Measurements from ENCODE around the gene POLRMT.
A peak's percentile ranks its signal among the peaks of the same experiment; 100 is the strongest.
"Not testable (repeated sequence)": the region's sequence is repeated elsewhere in the genome, so short reads cannot be mapped to it uniquely, and the experiment has no call there.

POLRMT gene

DNA sequence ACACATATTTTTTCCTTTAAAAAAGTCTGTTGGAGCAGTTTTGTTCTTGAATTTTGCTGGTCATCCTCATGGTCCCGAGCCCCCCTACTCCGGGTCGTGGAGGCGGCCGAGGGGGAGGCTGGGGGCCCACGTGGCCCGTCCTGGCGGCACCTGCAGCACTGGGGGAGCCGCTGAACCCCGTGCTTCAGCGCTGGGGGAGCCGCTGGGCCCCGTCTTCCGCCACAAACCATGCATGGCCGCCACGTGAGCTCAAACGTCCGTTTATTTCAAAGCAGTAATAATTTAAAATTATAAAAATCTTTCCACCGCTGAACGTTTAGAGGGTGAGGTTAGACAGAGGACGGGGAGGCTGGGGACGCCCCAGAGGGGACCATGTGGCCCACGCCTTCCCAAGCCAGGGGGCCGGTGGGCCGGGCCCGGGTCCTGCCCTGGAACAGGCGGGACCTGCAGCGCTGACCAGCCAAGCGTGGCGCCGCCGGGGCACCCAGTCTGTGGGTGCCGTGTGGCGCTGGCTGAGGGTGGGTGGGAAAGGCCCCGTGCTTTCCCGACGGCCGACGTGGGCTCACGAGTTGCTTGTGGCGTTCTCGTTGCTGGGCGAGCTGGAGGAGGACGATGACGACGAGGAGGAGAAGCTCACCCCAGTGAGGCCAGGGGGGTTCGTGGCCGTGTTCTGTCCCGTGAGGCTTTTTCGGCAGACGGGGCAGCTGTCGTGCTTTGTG lies 14.4 kb upstream of the POLRMT start:
- no peak for DNase-seq (ENCODE audit: low read depth)

DNA sequence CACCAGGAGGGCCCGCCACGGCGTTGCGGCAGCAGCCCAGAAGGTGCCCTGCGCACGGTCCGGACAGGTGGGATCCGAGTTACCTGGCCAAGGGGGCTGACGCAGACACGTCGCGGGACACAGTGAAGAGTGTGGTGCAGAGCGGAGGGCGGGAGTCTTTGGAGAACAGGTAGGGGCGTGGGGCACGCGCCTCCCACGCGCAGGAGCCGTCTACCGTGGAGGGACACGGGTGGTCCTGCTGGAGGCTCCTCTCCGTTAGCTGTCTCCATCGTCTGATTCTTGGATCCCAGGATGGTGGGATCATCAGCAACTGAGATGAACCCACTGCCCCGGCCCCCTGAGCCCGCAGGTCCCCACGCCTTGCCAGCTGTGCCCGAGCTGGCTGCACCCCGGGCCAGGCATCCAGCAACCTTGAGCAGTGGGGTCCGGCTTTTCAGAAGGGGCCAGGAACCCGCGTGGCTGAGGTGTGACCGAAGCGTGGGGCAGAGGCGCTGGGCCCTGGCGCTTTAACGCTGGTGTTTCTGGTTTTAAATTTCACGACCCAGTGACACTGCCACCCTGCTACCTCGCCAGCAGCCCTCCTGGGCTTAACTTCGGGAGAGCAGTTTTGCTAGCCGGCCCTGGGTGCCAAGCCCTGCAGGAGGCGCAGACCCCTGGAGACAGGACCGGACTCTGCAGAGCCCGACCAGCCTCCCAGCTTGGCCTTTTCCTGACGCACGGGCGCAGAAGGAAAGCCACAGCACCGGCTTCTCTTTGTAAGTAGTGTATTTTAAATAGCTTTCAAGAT lies 13.6 kb upstream of the POLRMT start:
- no peak for DNase-seq (ENCODE audit: low read depth)

DNA sequence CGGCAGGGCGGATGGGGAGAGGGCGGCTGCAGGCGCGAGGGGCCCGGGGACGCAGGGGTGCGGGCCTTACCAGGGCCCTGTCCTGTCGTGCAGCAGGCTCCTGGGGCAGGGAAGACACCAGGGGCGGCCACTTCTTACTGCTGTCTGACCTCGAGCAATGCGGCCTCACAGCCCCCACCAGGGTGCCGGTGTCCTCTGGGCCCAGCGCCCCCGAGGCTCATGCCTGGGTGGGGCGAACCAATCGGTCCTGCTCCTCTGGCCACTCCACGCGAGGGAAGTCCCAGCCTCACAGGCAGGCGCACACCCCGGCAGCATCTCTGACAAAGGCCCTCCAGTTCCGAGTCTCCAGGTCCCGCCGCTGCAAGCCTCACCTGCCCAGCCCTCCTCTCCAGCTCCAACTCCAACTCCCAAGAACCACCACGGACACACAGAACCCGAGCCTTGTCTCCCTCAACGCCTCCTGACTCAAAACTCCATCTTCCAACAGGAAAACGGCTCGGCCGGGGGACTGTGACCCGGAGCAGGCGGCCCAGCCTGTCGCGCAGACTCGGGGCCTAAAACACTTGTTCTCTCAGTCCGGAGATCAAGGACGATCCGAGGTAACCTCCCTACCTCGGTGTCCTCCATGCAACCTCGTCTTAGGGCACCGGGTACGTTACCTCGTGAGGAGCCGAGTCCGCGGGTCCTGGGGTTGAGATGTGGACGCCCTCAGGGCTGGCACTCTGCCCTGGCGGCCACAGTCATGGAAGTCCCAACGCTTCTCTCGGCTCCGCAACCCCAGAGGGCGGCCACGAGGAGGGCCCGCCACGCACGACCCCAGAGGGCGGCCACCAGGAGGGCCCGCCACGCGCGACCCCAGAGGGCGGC lies 12.8 kb upstream of the POLRMT start:
- DNase-seq (ENCODE audit: low read depth): no peak

DNA sequence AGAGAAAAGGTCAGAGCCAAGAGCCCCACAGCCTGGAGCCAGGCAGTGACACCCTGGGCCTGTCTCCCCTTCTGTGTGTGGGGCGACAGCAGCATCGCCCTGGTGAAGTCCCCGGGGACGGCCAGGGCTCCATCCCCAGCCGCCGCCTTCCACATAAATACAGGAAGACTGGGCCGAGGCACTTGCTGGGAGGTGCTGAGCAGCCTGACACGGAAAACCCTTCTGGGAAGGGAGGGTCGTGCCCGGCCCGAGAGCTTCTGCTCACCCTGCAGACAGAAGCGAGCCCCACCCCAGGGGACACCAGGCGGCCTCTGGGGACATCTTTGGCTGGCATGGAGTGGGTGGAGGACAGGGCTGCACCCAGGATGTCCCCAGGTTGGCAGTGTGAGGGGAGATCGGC lies 11.5 kb upstream of the POLRMT start:
- DNase-seq (ENCODE audit: low read depth): no peak

DNA sequence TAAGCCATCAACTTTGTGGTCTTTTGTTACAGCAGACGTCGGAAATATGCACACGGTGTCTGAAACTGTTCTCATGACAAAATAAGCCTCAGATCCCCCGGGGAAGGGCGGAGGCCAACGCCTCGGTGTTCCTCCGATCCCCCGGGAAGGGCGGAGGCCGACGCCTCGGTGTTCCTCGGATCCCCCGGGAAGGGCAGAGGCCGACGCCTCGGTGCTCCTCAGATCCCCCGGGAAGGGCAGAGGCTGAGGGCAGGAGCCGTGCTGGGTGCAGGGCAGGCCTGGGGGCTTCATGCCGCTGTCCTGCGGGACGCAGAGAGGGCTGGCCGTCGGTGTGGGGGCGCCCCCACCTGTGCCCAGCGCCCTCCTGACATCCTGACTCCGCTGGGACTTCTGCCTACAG lies 11.0 kb upstream of the POLRMT start:
- DNase-seq (ENCODE audit: low read depth): no peak

DNA sequence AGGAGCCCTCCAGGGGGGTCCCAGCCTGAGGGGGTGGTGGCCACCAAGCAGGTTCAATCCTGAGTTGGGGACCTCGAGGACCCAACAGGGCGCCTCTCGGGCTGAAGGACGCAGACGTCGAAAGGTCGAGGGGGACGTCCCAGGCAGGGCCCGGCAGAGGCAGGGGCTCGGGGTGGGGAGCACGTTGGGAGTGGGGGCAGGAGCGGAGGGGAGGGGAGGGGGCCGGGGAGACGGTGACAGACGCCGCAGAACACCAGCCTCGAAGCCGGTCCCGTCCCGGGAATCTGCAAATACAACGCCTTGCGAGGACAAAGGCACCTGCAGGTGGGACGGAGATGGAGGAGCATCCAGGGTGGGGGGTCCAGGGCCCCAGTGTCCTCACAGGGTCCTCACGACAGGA lies 10.4 kb upstream of the POLRMT start:
- DNase-seq (ENCODE audit: low read depth): no peak

DNA sequence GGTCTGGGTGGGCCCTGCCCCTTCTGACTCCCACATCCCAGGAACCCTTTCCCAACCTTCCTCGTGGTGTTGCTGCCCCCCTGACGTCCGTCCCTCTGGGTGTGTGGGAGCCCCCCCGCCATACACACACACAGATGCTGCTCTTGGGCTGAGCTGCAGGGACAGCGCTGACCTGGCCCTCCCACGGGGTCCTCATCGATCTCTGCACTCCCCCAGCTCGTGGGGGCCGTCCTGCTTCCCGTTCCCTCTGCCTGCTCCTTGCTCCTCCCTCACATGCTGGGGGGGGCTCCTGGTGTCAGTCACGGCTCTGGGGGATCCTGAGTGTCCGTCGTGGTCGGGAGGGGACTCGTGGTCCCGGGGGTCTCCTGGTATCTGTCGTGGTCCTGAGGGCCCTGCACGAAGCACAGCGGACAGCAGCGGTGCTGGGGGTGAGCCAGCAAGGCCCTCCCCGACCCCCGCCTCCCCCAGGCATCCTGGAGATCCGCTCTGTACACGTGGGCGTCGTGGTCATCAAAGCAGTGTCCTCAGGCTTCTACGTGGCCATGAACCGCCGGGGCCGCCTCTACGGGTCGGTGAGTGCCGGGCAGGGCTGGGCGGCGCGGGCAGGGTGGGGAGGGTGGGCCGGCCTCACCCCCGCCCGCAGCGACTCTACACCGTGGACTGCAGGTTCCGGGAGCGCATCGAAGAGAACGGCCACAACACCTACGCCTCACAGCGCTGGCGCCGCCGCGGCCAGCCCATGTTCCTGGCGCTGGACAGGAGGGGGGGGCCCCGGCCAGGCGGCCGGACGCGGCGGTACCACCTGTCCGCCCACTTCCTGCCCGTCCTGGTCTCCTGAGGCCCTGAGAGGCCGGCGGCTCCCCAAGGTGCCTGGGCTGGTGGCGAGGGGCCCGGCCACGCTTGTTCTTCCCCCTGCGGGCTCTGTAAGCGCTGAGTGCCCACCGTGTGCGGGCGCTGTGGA lies 9.7 kb upstream of the POLRMT start:
- DNase-seq (ENCODE audit: low read depth): no peak

DNA sequence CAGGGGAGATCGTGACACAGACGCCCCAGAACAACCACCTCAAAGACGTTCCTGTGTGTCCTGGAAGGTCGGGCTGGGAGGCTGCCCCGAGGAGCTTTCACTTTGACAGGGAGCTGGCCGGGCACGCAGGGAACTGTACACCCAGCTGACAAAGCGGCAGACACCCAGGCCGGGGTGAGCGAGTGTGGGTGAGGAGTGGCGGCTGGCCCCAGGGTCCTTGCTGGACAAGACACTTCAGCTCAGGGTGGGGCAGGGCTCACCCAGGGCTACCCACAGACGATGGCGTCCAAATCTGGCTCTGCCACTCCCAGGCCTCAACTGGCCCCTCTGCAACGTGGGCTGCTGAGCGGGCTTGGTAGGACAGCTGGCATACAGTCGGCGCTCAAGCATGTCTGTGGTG lies 8.4 kb upstream of the POLRMT start:
- no peak for DNase-seq (ENCODE audit: low read depth)

DNA sequence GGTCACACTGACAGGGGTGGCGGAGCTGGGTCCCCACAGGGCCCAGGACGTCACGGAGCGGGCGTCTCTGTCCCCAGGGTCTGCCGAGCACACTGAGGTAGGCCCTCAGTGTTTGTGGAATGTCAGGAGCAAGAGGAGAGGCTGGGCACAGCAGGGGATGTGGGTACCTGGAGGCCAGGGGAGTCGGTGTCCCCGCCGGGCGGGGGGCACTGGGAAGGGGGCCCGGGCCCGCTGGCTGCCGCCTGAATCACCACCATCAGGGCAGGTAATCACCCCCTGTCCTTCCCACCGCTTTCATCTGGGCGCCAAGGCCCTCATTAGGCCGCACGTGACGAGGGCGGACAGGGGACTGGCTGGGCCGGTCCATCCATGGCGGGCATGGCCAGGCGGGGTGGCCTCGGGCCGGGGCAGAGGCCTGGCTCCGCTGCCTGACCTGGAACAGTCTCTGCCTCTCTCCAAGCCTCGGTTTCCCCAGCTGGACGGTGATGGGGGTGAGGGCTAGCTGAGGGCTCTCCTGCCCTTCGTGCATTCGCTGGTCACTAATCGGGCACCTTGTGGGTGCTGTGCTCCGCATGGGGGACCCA lies 7.4 kb upstream of the POLRMT start:
- DNase-seq (ENCODE audit: low read depth): no peak

DNA sequence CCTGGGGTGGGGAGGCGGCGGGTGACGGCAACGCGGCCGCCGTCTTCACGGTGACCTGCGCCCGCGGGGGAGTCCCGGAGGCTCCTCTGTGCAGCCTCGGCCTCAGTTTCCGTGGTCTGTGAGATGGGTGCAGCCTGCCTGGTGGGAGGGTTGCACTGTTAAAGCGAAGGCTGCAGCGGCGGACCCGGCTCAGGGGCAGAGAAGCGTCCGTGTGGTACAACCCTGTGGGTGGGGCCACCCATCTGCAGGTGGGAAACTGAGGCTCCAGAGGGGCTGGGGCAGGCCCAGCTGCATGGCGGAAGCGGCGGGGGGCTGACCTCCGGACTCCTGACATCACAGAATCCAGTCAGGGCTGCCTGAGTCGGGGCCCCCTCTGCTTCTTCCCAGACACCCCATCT lies 6.8 kb upstream of the POLRMT start:
- DNase-seq (ENCODE audit: low read depth): no peak

DNA sequence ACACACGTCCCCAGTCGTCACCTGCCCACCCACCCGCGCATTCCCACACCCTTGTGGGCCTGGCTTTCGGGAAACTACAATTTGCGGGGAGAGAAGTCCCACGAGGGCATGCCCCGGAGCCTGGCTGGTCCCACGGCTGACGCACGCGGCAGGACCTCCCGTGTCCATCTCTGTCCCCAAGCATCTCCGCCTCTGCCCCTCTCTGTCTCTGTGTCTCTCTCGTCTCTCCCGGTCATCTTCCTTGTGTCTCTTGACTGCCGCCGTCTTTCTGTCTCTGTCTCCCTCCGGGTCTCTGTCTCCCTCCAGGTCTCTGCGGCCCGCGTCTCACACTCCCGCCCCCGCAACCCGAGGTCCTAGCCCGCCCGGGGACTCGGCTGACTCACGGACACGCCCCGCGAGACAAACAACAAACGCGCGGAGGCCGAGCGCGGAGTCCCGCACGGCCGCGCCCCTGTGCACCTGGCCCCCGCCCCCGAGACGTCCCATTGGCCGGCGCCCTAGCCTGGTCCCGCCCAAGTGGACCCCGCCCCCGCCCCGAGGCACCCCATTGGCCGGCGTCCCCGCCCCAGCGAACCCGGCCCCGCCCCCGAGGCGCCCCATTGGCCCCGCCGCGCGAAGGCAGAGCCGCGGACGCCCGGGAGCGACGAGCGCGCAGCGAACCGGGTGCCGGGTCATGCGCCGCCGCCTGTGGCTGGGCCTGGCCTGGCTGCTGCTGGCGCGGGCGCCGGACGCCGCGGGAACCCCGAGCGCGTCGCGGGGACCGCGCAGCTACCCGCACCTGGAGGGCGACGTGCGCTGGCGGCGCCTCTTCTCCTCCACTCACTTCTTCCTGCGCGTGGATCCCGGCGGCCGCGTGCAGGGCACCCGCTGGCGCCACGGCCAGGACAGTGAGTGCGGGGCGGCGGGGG lies 6.2 kb upstream of the POLRMT start, which contains the start of gene FGF22:
FGF22 (plus strand) TSS at position 627 of the 908 bp plus-strand sequence; CDS start at position 674, 47 bp downstream.
- peak; percentile 24 for DNase-seq (ENCODE audit: low read depth)

DNA sequence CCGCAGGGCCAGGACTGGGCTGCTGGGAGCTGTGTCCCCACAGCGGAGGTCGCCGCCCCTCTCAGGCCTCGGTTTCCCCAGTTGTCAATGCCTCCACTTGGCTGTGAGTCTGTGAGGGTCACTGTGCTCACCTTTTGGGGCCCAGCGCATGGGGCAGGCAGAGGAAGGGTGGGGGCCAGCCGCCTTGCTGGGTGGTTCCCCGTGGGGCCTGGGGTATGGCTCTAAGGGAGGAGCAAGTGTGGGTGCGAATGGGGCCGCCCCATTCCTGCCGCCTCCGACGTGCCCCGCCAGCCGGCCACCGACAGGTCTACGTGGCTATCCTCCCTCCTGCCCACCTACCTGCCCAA lies 5.5 kb upstream of the POLRMT start:
- no peak for DNase-seq (ENCODE audit: low read depth)

DNA sequence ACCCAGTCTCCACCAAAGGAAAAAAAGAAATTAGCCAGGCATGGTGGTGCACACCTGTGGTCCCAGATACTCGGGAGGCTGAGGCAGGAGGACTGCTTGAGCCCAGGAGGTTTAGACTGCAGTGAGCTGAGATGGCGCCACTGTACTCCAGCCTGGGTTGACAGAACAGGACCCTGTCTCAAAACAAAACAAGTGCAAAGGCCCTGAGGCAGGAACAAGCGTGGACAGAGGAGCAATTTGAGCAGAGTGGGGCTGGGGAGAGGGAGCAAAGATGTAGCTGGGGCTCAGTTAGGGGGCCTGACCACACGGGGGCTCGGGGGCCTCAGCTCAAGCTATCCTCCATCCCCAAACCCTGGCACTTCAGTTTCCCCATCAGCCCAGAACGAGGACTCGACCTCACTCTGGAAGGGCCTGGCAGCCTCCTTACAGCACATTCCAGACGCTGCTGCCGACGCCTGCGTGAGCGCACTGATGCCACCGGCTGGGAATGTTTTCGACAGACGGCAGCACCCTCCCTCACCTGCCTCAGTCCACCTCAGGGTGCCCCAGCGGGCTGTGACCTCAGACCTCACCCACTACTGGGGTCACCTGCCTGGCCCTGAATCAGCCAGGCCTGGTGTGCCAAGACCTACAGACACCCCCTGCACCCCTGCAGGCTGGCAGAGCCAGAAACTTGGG lies 1.8 kb upstream of the POLRMT start:
- DNase-seq (ENCODE audit: low read depth): no peak

DNA sequence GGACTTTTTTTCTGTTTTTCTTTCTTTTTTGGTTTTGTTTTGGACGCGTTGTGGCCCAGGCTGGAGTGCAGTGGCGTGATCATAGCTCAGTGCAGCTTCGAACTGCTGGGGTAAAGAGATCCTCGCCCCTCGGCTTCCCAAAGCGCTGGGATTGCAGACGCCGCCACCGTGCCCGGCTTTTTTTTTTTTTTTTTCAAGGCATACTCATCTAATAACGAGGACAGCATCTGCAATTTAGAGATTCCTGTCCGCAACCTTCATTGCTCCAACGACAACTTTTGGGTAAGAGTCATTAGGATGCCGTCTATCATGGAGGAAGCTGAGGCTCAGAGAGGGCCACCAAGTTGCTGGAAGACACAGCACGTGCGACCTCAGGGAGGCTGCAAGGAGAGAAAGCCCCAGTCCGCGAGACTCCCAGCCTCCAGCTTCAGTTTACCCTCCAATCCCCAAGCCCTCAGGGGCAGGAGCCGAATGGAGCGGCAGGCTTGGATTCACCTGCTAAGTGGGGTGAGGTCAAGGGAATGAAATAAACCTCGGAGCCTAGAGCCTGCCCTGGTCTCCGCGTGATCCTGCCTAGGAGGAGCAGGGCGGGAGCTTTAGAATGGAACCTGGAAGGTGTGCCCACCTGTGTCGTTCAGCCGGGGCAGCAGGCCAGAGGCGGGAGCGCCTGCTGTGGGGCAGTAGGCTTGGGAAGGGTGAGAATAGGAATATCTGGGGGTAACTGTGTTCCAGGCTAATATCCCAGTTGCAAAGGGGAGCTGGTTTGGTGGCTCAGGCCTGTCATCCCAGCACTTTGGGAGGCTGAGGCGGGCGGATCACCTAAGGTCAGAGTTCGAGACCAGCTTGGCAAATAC lies 676 bp upstream of the POLRMT start:
- DNase-seq (ENCODE audit: low read depth): peak; percentile 15

DNA sequence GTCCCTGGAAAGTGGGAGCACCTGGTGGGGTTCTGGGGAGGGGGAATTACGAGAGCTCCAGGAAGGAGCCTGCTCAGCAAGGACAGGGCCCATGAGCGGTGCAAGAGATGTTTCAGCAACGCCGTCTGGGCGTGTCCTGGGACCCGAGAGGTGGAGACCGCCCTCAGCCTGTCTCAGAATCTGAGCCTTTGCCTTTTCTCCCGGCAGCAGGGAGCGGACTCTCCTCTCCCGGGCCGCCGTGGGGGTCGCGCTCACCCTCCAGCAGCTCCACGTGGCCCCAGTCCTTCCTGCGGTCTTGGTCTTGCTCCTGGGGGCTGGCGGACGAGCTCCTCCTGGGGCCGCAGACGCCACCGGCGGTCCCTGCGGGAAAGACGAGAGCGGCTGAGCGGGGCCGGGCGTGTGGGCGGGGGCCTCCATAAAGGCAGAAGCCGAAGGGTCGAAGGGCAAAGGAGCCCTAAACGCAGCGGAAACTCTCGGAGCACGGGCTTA lies 714 bp downstream of the POLRMT start:
- DNase-seq (ENCODE audit: low read depth): peak; percentile 30

DNA sequence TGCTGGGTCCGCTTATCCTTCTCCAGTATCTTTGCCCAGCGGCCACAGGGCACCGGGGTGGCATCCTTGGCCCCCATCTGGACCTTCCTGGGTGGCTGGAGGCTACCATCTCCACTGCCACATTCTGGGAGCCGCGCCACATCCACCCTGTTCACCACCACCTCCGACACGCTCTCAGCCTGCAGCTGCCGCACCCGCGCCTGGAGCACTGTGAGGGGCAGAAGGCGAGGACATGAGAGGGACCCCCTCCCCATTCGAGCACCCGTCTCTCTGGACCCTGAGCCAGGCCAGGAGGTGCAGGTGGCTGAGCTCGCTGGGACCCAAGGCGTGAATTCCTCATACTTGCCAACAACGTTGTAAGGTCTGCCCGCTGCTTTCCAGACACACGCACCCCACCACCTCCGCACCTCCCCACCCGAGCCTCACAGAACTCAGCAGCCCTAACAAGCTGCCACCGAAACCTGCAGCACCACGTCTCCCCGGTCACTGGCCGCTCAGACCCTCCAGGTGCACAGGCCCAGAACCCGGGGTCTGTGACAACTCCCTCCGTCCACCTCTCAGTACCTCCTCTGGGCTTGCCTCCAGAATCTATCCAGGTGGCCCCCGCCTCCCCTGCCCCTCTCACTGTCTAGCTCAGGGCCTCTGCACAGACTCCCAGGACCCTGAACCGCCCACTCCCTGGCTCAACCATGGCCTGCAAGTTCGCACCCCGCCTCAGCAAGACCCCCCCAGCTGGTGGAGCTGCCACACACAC lies 3.2 kb downstream of the POLRMT start:
- no peak for DNase-seq (ENCODE audit: low read depth)

DNA sequence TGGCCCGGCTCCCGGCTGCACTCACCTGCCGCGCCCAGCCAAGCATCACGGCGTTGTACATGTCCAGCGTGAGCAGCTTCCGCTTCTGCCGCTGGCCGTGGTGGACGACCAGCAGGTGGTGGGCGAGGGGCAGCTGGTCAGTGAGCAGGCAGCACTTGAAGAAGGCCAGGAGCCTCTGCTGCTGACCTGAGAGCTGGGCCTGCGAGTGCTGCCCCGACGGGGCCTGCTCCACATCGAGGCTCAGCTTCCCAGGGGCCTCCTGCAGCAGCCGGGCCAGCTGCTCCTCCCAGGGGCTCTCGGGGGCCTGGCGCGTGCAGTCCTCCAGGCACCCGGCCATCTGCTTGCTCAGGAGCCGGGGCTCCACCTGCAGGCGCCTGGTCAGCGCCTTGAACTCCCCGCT lies 3.8 kb downstream of the POLRMT start:
- not testable (repeated sequence) for DNase-seq (ENCODE audit: low read depth)

DNA sequence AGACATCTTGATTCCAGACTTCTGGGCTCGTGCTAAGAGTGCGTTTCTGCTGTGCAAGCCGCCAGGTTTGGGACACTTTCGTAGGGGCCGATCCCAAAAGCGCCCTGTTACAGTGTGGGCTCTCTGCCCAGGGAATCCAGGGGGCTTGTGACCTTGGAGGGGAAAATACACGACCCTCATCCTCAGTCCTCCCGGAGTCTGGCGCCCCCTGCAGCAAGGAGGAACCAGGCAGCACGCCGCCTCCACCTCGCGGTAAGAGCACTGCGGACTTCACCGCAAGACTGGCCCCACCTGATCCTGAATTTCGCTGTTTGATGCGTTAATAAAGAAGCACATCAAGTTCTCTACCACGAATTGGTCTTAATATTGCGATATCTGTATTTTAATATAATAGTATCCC lies 5.2 kb downstream of the POLRMT start:
- no peak for DNase-seq (ENCODE audit: low read depth)
